T-helper 1 cell (primary cell): Measurements from ENCODE around the gene ADD3.
A peak's percentile ranks its signal among the peaks of the same experiment; 100 is the strongest.

ENCODE experiments used
- DNase-seq, 5 donors: peaks; one replicate each; pipeline ENCODE4 v3.0.0-alpha.2; 2012 to 2020
- total RNA-seq, 4 donors: gene quantifications; one replicate each; lab custom pipeline; 2026; lab: John Stamatoyannopoulos, UW

Gene ADD3
- total RNA-seq: 429 to 643 (median 516) reads per million in 4 donors

GRCh38 chr10:110007701-110008517 lies at the start of gene ADD3:
TSS of gene ADD3 (plus strand) at chr10:110007984. CDS start at chr10:110100654, 92,670 bp downstream.
- DNase-seq: peak; percentile 92 to 94 (median 93)

- no peak for DNase-seq
Measured at GRCh38 chr10:109958059-109958458, 49.7 kb upstream of the ADD3 start.

GRCh38 chr10:109959259-109960145 lies 48.3 kb upstream of the ADD3 start:
- no peak for DNase-seq

GRCh38 chr10:109960682-109961081 lies 47.1 kb upstream of the ADD3 start:
- no peak for DNase-seq

- no peak for DNase-seq
Measured at GRCh38 chr10:109961174-109962001, 46.4 kb upstream of the ADD3 start.

GRCh38 chr10:109962247-109962646 lies 45.5 kb upstream of the ADD3 start:
- no peak for DNase-seq

GRCh38 chr10:109963439-109963838 lies 44.3 kb upstream of the ADD3 start:
- no peak for DNase-seq

GRCh38 chr10:109964318-109964717 lies 43.5 kb upstream of the ADD3 start:
- no peak for DNase-seq

GRCh38 chr10:109966961-109967738 lies 40.6 kb upstream of the ADD3 start:
- DNase-seq: no peak

- DNase-seq: no peak
Measured at GRCh38 chr10:109967739-109968088, 40.1 kb upstream of the ADD3 start.

- no peak for DNase-seq
Measured at GRCh38 chr10:109968953-109969759, 38.6 kb upstream of the ADD3 start.

GRCh38 chr10:109969760-109970346 lies 37.9 kb upstream of the ADD3 start:
- no peak for DNase-seq

- no peak for DNase-seq
Measured at GRCh38 chr10:109971634-109972033, 36.1 kb upstream of the ADD3 start.

GRCh38 chr10:109972372-109973001 lies 35.3 kb upstream of the ADD3 start:
- DNase-seq: no peak

GRCh38 chr10:109973326-109973829 lies 34.4 kb upstream of the ADD3 start:
- no peak for DNase-seq

GRCh38 chr10:109974504-109975191 lies 33.1 kb upstream of the ADD3 start:
- no peak for DNase-seq

GRCh38 chr10:109975244-109976190 lies 32.3 kb upstream of the ADD3 start:
- no peak for DNase-seq

GRCh38 chr10:109976681-109977080 lies 31.1 kb upstream of the ADD3 start:
- DNase-seq: no peak
